HG03159 (cell line): ENCODE results near the gene HNRNPL.
"Not testable (repeated sequence)": the region's sequence is repeated elsewhere in the genome, so short reads cannot be mapped to it uniquely, and the experiment has no call there.

Experiments
- ATAC-seq: cut with Tn5 transposase; IDR thresholded peaks from one replicate; pipeline ENCODE4 v1.9.1; 2021; ENCODE audit warnings: mild to moderate bottlenecking, moderate library complexity; ENCODE audit not compliant: unreplicated experiment

HNRNPL gene

GRCh38 chr19:38805180-38805579, 44.6 kb downstream of the HNRNPL start:
- ATAC-seq: no peak

- ATAC-seq: no peak
Observed at GRCh38 chr19:38803543-38803942, 46.2 kb downstream of the HNRNPL start.

- ATAC-seq: no peak
Observed at GRCh38 chr19:38801359-38802095, 48.3 kb downstream of the HNRNPL start.

- ATAC-seq: no peak
Observed at GRCh38 chr19:38800577-38801347, 49.0 kb downstream of the HNRNPL start.

GRCh38 chr19:38799104-38799503, 50.7 kb downstream of the HNRNPL start:
- ATAC-seq: no peak

GRCh38 chr19:38797781-38798180, 52.0 kb downstream of the HNRNPL start:
- not testable (repeated sequence) for ATAC-seq

- ATAC-seq: no peak
Observed at GRCh38 chr19:38796154-38796553, 53.6 kb downstream of the HNRNPL start.

GRCh38 chr19:38795549-38795948, 54.2 kb downstream of the HNRNPL start:
- no peak for ATAC-seq

GRCh38 chr19:38793671-38794070, 56.1 kb downstream of the HNRNPL start:
- ATAC-seq: no peak

GRCh38 chr19:38793177-38793576, 56.6 kb downstream of the HNRNPL start:
- ATAC-seq: no peak

- ATAC-seq: no peak
Observed at GRCh38 chr19:38792250-38793111, 57.3 kb downstream of the HNRNPL start.

- ATAC-seq: peak; percentile 58
Observed at GRCh38 chr19:38791451-38792064, 58.2 kb downstream of the HNRNPL start.

GRCh38 chr19:38790507-38791403, 59.0 kb downstream of the HNRNPL start:
- ATAC-seq: not testable (repeated sequence)

- no peak for ATAC-seq
Observed at GRCh38 chr19:38788478-38789243, 61.1 kb downstream of the HNRNPL start, which contains the start of gene LGALS7B. TSS of gene LGALS7B (plus strand) at chr19:38789200. CDS start at chr19:38789227, 27 bp downstream.

- no peak for ATAC-seq
Observed at GRCh38 chr19:38786572-38787265, 63.1 kb downstream of the HNRNPL start.
